GM18858 (cell line): ENCODE measurements around the gene EZR.
"Not testable (repeated sequence)": the region's sequence is repeated elsewhere in the genome, so short reads cannot be mapped to it uniquely, and the experiment has no call there.

Experiments used
- ATAC-seq: cut with Tn5 transposase; IDR thresholded peaks from one replicate; pipeline ENCODE4 v1.9.1; 2021; ENCODE audit not compliant: unreplicated experiment

The EZR gene

DNA sequence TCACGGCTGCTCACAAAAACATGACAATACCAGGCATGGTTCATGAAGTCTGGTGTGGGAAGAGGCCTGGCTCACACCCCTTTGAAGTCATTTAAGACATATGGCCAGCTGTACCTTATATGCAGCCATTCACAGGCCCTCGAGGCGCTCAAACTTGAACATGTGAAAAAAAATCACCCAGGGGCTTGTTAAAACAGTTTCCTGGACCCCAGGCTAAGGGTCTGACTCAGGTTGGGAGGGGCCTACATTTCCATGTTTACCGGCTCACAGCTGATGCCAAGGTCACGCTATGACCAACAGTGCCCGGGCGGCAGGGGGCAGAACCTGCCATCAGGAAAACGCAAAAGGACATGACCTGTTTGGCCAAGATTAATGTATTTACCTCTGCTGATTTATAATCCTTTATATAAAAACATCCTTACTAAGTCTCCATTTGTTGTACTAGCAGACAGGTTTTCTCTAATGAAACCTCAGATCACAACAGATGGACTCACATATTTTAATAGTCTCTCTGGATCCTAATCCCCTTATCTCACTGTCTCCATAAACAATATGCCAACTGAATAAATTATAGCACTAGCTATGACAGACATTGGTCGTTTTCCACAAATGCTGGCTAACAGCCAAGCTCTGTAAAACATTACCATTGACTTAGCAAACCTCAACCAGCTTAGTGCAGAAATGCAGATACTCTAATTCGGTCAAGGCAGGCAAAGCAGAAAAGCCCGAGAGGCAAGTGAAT lies 19.9 kb downstream of the EZR start:
- no peak for ATAC-seq

DNA sequence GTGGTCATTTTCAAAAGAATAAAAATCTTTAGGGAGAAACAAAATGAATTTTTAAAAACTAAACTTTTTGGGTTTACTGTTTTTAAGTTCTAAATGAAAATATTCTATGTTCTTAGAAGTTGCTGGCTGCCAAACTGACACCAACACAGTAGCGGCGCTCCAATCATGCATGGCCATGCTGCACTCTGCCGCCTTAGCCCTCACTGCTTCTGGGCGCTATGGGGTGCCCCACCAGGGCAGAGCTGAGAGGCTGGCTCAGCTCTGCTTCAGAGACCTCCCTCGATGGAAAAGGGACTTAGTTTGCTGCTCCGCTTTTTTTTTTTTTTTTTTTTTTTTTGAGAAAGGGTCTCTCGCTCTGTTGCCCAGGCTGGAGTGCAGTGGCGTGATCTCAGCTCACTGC lies 20.9 kb downstream of the EZR start:
- ATAC-seq, result no peak

DNA sequence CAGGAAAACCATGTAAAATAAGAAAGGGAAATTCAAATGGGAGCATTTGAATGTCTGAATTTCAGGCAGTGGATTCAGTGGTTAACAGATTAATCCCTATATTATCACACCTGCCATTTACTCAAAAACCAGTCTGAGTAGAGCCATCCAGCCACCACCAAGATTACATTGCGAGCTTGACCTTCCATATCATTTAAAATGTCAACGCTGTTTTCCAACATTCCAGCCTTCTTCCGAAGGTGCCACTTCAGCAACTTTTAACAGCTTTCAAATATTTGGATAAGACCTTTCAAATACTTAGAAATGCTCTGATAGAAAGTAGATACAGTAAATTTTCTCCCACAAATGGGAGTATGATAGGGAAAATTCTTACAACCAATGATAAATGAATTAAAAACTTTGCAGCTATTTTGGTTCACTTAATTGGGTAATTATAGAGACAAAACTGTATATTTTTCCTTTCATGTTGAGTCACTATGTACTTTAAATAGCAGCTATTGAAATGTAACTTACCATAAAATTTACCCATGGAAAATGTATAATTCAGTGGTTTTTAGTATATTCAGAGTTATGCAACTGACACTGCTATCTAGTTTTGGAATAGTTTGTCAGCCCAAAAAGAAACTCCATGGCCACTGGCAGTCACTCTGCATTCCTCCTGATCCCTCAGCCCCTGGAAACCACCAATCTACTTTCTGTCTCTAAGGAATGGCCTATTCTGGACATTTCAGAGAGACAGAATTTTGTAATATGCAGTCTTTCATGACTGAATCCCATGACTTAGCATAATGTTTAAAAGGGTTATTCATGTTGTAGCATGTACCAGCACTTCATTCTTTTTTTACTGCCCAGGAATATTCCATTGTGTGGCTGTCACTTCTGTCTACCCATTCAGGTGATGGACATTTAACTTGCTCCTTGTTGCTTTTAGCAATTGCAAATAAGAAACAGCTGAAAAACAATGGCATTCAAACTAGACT lies 21.5 kb downstream of the EZR start:
- ATAC-seq, result no peak

DNA sequence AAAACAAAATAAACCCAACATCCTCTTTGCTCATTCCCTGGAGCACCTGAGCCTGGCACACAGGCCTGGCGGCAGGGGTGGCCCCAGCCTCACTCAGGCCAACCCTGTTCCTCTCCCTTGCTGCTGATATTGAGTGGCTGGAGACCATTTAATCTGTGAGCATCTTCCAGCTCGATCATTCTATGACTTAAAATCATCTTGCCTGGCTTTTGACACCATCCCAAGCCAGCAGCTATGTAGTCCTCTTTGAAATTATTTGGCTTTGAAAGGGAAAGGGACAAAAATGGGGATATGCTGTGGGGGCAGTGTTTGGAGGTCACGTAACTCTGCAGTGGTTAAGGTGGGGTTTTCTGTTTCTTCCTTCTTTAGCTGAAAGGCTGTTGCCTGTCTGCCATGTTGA lies 22.8 kb downstream of the EZR start:
- ATAC-seq, result no peak

DNA sequence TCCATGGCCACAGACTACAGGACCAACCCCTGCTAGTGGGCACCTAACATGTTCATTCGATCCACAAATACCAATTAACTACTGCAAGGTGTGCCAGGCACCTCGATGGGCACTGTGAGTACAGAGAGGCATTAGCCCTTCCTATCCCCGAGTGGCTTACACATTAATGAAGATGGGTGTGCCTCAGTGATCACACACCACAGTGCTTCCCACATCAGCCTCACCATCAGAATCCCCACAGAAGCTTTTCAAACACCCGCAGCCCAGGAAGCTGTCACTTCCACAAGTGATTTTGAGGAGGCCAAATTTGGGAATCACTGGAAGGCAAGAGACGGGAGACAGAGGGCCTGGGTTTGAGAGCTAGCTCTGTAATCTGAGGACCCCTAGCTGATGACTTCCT lies 23.7 kb downstream of the EZR start:
- no peak for ATAC-seq

DNA sequence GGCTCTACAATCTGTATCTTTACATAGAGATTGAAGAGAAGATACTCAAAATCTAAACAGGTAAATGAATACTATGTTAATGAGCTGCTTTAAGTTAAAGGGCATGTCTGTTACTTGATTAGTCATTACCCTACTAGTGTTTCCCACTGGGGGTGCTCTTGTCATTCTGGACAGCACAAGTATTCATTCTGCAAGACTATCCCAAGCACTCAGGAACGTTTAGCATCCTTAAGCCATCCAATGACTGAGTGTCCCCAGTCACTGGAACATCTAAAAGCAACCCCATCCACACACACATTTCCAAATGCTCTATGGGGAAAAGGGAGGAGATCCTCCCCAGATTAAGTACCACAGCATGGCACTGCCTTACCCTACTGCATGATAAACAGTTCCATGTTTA lies 25.7 kb downstream of the EZR start:
- ATAC-seq, result no peak

DNA sequence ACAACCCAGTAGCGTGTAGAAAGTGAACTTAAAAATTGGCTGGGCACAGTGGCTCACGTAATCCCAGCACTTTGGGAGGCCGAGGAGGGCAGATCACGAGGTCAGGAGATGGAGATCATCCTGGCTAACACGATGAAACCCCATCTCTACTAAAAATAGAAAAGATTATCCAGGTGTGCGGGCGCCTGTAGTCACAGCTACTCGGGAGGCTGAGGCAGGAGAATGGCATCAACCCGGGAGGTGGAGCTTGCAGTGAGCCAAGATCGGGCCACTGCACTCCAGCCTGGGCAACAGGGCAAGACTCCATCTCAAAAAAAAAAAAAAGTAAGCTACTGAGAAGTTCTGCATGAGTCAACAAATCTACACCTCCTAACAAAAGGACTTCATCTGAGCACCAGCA lies 26.7 kb downstream of the EZR start:
- ATAC-seq, result not testable (repeated sequence)

DNA sequence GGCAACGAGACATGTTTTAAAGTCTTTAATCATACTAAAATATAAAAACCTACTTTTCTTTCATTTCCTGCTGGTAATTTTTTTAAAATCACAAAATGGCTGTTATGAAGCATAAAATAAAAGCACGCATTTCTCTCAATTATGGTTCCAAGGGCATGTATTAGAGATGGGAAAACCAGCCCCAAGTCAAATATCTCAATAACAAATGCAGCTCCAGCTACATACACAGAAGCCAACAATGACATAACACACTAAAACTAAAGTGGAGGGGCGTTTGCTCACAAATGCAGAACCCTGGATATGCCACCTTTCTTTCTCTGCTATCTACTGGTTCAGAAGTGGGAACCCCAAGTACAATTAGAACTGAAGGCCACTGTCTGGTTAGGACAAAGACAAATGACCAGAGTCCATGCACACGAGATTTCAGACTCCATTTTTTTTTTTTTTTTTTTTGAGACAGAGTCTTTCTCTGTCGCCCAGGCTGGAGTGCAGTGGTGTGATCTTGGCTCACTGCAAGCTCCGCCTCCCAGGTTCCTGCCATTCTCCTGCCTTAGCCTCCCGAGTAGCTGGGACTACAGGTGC lies 27.8 kb downstream of the EZR start:
- ATAC-seq, result no peak

DNA sequence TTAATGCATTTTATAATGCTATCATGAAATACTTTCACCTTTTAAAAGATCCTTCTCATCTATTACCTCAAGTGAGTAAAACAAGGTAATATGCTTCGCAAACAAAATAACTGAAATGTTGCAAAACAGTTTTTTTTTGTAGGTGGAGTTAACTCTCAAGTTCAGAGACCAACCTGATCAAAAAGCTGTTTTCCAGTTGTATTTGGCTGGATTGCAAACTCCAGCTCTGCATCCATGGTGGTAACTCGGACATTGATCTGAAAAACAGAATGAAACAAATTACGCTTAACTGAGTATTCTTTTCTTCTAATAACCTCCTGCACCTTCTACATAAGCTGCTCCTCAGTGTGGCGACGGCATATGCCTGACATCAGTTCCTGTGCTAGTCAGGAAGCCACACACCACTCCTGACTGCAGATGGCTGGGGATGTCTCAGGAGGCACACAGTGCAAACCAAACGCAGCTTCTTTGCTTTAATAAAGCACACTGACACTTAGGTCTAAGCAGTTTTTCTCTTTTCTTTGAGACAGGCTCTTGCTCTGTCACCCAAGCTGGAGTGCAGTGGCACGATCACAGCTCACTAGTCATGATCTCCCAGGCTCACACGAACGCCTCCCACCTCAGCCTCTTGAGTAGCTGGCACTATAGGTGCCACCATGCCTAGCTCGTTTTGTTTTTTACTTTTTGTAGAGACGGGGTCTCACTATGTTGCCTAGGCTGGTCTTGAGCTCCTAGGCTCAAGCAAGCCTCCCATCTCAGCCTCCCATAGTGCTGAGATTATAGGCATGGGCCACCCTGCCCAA lies 29.9 kb downstream of the EZR start:
- no peak for ATAC-seq

DNA sequence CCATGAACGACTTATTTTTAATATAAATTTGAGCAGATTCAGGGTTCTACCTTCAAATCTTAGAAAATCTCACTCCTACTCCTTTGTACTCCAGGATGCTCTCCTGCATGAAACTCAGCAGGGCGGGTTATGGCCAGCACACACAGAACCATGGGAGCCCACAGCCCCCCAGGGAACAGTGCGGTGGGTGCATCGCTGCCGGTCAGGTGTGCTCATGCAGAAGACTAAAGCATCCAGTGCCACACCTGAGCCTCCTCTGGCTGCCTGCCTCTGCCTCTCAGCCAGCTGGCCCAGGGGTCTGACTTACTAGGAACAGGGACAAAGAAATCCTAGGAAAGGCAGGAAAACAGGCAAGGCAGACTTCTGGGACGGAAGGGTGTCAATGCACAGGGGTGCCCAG lies 31.8 kb downstream of the EZR start:
- ATAC-seq, result no peak

DNA sequence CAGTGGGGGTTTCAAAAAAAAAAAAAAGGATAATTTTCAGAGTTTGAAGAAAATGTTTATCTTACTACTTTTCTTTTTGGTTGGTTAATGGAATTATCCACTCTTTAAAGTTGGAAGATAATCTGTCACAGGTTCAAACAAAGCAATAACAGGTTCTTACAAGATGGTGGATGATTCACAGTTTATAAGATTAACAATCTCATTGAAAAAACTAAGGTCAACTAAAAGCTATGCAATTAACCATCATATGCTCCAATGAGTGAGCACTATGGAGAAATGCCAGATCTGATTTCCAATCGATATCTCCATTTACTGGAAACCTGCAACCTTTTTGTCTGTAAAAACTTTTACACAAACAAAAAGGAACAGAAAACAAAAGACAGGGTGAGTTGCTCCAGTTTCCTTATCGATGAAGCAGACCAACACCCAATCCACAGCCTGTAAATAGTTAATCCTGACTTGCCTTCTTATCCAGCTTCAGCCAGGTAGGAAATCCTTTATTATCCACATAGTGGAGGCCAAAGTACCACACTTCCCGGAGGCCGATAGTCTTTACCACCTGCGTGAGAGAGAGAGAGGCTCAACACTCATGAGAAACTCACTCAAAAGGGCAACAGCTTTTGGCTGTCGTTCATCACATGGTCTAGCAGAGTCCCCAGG lies 32.4 kb downstream of the EZR start:
- no peak for ATAC-seq

DNA sequence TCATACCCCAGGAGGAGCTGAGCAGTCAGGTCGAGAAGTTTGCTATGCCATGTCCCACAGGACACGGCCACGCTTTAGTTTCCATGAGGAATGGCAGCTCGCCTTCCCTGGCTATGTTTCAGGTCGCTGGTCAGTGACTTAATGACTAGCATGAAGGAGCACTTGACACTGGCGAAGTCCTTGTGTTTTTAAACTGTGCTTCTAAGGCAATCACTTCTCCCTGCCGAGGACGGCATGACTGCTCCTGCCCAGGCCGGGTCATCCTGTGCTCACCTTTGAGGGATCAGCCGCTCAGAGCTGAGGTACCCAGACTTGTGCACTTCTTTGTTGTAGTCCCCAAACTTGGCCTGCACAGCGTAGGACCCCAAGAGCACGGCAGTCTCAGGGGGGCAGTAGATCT lies 34.1 kb downstream of the EZR start:
- ATAC-seq, result no peak

DNA sequence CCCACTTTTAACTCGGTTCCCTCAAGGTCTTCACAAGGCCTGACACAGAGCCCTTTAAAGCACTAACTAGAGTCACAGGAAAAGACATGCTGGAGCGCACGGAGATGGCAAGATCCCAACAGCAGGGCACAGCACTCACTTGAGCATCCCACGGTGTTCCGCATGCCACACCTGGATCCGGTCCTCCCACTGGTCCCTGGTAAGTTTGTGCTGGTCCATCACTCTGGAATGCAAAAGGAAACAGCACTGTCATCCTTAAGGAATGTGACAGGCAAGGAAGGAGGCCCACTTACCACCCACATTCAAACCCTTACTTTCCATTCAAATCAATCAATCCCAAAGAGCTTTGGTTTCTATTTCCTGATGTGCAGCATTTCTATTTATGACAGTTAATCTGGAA lies 34.7 kb downstream of the EZR start:
- no peak for ATAC-seq

DNA sequence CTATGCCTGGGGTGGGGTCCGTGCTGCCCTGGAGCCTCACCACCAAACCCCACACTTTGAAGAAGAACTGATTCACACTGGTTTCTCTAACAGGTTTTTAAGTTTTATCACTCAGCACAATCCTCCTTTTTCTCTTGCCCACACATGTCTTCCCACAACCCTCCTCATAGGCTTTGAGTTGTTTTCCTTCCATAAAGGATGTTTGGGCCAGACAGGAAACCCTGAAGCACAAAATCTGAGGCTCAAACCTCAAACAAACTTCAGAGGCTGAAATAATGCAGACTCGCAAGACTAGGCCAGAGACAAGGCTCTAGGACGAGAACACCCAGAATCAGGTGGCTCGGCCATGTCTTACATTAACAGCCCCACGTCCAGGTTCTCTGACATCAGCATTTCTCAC lies 35.3 kb downstream of the EZR start:
- ATAC-seq, result no peak

DNA sequence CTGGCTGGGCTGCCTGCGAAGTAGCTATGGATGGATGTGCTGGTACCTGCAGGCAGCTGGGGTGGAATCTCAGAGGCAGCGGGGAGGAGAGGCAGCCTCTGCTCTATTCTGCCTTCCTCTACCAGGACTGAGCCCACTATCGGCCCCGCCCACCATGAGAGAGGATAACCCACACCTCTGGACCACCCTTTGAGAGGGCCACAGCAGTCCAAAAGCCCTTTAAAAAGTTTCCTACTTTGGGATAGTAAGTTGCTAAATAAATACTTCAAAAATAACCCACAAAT lies 36.1 kb downstream of the EZR start:
- ATAC-seq, result no peak

DNA sequence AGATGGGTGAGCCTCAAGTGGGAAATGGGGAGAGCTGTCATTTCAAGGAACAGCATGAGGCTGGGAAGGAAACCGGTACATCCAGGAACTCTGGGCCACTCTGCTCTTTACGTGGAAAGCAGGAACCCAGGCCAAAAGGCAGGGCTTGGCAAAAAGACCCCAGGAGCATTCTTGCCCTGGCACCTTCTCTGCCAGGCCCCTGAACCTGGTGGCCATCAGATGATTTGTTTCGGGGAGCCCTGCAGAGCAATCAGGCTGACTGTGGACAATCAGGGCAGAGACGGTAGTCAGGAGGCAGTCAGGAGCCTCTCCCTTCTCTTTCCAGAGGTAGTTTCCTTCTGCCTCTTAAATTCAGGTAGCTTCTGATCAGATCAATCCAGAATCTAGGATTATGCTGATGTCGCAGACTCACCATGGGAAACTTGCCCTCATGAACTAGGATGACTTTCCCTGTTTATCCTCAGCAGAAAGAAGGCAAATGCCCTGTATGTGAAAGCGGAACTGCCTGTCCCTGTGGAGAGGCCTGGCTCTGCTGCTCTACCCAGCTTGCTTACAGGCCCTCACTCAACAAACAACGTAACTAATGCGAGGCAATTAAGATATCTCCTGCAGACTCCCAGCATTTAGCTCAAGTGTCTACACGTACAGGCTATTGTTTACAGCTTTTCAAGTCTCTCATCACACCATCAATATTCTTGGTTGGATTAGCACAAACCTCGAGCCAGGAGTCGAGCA lies 36.6 kb downstream of the EZR start:
- no peak for ATAC-seq

DNA sequence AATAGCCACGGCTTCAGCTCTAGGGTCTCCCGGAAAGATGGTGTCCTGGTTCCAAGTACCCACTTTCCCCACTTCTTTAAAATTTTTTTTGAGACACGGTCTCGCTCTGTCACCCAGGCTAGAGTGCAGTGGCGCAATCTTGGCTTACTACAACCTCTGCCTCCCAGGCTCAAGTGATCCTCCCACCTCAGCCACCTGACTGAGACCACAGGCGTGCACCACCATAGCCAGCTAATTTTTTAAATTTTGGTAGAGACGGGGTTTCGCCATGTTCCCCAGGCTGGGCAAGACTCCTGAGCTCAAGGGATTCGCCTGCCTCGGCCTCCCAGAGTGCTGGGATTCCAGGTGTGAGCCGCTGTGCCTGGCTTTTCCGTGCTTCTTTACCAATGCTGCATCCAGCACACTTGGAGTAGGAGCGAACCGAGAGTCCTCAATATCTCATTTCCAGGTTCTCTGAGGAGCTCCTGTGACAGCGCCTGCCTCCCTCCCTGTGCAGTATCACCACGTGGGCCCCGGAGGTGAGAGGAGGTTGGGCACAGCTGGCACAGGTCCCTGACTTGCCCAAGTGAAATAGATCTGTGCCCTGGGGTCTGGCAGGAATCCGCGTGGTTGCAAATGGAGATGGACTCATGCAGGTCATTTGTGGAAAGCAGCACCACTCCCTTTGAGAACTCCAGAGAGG lies 37.3 kb downstream of the EZR start:
- no peak for ATAC-seq

DNA sequence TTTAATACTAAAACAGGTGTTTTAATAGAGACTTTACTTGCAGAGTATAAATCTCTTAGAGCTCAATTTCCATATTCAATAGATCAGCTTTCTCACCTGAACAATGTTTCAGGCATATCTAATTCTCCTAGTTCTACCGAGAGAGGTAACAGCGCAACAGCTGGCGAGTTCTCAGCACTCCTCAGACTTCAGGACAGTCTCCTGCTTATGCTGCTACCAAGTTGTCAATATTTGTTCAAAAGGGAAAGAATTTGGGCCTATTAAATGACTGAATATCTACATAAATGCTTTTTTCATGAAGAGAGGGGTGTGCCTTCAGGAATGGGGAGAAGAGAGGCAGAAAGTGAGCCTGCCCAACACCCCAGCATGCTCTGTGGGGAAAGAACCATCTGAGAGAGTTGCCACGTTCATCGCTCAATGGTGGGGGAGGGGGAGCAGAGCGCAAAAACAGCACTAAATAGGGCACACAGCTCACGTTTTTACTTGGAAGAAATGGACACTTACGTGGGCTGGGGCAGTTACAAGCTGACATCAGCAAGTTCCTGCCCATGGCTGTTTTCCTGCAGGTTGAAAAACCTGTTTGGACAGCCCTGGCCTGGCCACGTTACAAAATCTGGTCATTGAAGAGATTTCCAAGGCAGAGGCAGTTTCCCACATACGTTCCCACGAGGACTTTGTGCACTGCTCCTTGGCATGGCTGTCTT lies 38.0 kb downstream of the EZR start:
- no peak for ATAC-seq
